Activated CD4-positive, CD25-positive, alpha-beta regulatory T cell treated with anti-CD3 and anti-CD28 coated beads, Interleukin-2, amount 50 U/mL, for 72 hours (primary cell): ENCODE results near the gene PARD3.
"Not testable (repeated sequence)": the region's sequence is repeated elsewhere in the genome, so short reads cannot be mapped to it uniquely, and the experiment has no call there.

Source experiments
- DNase-seq: peaks from one replicate; pipeline ENCODE4 v3.0.0; 2021

Gene PARD3

GRCh38 chr10:34795334-34795733 is 19.8 kb downstream of the PARD3 start:
- no peak for DNase-seq

GRCh38 chr10:34794835-34795234 is 20.3 kb downstream of the PARD3 start:
- no peak for DNase-seq

DNA sequence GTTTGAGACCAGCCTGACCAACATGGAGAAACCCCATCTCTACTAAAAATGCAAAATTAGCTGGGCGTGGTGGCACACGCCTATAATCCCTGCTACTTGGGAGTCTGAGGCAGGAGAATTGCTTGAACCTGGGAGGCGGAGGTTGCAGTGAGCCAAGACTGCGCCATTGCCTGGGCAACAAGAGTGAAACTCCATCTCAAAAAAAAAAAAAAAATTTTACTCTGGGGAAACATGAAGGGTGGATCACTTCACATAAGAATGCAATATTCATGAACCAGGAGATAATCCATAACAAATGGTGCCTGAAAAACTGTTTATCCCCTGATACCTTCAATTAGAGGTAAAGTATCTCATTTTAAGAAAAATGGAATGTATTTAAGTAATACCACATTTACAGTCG is 21.5 kb downstream of the PARD3 start:
- not testable (repeated sequence) for DNase-seq

GRCh38 chr10:34792881-34793280 is 22.2 kb downstream of the PARD3 start:
- DNase-seq: no peak

DNA sequence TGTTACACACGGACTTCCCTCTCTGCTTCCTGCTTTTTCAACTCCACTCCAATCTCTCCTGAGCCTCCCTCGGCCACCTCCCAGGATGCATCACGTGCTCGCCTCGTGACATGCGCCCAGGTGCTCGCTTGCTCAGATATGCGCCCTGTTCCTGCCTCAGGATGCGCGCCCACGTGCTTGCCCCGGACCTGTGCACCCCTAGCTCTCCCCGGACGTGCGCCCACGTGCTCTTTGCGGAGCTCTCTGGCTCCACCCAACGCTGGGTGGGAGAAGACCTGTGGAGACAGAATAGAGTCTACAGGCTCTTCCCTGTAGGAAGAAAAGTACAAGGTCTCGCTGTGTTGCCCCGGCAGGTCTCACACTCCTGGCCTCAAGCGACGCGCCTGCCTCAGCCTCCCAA is 23.1 kb downstream of the PARD3 start:
- no peak for DNase-seq

DNA sequence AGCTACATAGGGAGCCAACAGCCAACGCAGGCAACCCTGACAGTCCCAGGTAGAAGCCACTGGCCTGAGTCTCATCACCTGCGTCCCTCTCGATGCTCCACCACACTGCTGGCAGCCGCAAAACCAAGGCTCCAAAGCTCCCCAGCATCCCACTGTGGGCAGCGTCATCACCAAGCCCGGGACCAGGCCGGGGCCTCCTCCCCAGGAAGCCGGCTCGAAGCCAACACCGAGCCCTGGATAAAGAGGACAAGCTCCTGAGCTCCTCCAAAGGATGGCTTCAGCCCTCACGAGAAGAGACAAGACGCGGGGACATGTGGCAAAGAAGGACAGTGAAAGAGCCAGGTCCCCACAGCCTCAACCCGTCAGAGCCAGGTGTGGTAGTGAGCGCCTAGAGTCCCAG is 23.9 kb downstream of the PARD3 start:
- DNase-seq: no peak

DNA sequence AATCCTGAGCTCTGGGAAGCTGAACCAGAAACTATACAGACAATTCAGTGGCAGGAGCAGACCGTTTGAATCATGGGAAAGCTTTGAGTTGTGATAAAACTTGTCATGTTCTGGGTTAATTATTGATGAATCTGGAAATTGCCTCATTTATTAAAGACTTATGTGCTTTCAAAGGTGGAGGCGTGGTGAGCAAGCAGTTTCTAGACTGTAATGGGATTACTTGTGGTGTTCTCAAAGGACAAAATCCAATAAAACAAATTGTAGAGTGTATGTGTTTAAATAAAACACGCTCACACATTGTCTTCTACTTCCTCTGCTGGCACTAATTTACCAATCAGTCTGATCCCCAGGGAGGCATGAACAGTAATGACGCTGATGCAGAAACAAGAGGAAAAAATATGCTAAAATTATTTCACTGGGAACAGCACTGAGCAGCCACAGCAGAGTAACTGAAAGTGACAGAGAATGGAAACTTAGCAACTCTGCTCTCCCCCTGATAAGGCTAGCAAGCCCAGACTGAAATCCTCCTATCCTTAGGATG is 25.1 kb downstream of the PARD3 start:
- no peak for DNase-seq

DNA sequence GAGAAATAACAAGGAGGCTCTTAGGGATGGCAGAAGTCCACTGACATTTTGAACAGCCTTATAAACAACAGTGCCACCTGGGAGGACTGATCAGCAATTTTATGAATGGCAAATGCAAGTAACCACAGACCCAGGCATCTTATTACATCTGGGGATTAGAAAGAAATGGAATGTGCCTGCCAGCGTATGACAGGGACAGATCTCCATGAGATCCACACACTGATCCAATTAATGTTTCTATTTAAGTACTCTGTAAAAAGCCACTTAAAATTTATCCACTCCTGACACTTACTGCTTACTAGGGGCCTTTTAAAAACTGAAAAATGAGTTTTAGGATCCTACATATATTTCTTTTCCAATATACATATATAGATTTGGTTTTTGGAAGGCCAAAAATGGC is 28.6 kb downstream of the PARD3 start:
- no peak for DNase-seq

DNA sequence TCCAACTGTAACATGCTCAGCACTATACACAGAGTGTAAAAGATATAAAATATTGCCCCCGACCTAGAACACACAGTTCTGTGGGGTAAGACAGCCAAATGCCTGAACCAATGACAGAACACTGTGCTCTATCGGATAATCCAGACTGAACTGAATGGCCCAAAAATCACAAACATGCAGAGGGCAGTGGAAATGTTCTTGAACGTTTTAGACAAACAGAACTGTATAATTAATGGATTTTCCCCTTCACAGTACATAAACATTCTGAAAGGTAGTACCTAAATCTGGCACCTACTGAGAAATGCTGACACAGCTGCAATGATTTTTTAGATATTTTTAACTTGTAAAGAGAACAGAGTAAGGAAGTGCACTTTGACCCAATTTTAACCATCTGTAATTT is 33.4 kb downstream of the PARD3 start:
- DNase-seq: no peak

- DNase-seq: no peak
Measured at GRCh38 chr10:34780818-34781380, 34.2 kb downstream of the PARD3 start.

DNA sequence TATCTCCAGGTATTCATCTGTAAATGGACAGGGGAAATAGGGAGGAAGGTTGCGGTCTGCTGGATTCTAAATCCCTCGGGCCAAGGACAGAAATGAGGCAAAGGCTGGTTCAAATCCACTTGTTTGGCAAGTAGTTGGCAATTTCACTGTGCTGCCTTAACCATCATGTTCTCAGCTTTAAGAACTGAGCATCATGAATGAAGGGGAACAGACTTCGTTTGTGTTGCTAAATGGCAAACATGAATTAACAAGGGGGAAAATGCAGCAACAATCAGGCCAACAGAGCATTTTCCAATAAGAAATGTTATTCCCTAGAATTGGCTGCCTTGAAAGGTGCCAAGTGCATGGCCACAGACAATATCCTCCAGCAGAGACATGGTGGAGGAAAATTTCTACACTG is 36.9 kb downstream of the PARD3 start:
- DNase-seq: no peak

GRCh38 chr10:34776090-34776690 is 38.9 kb downstream of the PARD3 start:
- no peak for DNase-seq

DNA sequence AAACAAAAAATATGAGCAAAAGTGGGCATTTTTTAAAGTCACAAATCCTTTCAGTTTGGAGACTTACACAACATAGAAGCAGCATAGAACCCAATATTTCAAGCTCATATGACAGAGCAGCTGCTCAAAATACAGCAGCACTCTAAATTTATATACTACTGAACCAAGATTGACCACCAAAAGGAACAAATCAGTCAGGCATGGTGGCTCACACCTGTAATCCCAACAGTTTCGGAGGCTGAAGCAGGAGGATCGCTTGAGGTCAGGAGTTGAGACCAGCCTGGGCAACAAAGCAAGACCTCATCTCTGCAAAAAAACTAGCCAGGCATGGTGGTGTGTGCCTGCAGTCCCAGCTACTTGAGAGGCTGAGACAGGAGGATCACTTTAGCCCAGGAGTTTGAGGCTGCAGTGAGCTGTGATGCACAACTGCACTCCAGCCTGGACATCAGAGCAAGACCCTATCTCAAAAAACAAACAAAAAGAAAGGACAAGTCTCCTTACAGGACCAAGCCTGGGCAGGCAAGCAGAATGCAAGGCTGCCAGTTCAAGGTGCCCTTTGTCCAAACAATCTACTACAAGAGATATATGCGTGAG is 40.0 kb downstream of the PARD3 start:
- DNase-seq: no peak

DNA sequence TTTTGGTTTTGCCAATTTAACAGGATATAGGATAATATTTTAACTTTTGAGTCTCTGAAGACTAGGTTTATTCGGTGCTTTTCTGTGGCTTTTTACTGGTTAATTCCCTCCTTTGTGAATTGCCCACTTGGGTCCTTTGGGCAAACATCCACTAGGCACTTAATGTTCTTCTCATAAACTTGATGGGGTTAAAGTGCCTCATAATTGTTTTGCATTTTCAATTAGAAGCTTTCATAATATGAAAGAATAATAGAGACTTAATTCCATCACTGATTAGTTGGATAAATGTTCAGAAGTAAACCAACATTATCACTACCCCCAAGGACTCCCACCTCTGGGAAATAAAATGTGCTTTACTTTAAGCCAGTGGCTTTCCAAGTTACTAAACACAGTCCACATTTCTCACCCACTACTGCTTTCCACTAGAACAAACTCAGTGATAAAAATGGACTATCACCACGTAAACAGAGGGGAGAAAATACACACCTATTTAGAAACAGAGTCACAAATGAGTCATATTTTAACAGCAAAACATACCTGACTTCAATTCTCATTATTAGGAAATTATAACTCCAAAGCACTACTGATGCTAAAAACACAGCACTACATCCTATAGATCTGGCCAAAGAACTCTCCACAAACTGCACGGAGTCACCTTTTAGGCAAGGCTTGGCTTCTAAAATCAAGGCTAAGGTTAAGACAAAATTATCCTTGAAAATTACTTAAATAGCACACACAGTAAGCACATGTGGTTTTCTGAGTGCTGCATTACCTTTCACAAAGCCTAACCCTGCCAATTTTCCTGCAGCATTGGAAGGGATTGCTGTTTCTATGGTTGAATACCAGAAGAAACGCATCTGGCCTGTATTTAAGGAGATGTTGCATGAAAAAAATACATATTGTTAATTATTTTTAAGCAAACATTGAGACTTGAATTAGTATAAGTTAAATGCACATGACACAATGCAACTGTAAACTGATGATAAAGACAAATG is 41.2 kb downstream of the PARD3 start:
- DNase-seq: no peak

GRCh38 chr10:34771525-34771924 is 43.6 kb downstream of the PARD3 start:
- DNase-seq: no peak

DNA sequence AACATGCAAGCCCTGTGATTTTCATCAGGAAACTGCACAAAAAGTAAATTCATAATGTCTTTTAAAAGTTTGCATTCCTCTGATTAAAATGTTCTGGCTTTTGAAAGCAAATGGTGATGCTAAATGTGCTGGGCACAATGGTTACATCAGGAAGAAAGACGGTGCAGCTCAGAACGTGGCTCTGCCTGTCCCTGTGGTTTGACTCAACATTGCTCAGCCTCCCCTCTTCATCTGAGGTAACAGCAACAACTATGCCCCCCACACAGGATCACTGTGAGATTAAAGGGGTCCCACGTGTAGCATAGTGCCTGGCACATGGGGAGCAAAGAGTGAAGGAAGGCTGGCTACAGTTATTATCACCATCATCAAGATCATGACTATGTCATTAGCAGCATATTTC is 44.0 kb downstream of the PARD3 start:
- DNase-seq: no peak

DNA sequence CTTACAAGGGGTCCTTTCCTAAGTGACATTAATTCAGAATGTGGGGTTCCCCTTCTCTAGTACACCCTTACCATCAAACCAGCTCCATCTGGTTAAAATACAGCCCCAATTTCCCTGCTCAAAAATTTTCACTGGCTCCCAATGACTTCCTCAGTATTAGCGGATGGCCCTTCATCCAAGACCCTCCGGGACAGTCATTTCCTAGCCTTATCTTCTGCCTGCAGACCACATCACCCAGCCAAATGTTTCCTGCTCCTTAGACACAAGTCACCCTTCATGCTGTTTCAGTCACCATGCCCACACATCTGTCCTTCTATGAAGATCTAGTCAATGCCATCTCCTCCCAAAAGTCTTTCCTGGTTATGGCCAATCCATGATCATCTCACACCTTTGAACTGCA is 45.2 kb downstream of the PARD3 start:
- no peak for DNase-seq

DNA sequence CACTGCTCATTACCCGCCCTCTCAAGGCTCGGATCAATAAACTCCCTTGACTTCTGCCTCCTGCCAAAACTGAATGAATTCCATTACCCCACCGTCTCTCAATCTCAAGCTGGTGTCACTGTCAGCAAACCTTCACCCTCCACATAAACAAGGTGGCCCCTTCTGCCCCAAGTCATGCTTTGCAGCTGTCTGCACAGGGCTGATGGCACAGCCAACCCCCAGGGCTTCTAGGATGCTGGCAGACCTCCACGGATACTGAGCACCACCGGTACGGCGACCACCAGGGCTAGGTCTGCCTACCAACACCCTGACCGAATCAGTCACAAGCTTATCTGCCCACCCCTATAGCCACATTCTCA is 46.1 kb downstream of the PARD3 start:
- DNase-seq: no peak

DNA sequence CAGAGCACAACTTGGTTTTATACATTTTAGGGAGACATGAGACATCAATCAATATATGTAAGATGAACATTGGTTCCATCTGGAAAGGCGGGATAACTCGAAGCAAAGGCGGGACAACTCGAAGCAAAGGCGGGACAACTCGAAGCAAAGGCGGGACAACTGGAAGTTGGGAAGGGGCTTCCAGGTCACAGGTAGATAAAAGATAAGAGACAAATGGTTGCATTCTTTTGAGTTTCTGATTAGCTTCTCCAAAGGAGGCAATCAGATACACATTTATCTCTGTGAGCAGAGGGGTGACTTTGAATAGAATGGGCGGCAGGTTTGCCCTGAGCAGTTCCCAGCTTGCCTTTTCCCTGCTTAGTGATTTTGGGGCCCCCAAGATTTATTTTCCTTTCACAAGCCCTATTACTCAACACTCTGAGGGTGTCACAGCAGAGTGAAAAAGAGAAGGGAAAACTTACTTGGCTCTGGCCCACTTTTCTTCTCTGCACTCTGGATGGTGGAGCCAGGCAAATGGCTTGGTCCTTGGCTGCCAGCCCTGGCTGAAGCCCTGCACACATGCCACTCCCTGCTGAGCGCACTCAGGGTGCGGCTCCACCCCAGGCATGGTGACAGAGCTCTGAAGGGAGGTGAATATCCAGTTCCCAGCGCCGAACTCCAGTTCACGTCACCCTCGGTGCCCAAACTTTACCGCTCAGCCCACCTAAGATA is 46.7 kb downstream of the PARD3 start:
- DNase-seq: no peak

DNA sequence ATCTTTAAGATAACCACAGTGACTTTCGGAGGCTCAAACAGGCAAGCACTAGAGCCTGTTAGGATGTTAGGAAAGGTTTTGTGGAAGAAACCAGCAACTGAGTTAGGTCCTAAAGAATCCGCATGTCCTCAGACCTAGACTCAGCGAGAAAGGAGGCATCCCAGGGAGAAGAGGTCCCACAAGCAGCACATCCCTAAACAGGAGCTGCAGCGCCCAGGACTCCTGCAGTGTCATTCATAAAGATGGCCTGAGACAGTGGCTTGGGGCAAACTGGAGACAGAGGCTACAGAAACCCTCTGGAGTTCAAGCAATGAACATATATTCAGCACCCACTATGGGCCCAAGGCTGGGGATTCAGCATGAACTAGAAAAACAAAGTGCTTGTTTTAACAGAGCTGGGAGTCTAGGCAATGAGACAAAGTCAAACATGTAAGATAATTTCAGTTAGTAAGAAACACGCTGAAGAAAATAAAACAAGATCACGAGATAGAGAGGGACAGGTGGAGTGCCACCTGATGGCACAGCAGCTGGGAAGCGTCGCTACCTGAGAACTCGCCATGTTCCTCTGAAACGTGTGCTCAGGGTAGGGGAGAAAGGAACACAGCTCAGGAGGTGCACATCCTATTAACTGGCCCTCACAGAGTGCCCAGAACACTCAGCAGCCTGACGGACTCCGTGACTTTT is 48.1 kb downstream of the PARD3 start:
- DNase-seq: no peak

DNA sequence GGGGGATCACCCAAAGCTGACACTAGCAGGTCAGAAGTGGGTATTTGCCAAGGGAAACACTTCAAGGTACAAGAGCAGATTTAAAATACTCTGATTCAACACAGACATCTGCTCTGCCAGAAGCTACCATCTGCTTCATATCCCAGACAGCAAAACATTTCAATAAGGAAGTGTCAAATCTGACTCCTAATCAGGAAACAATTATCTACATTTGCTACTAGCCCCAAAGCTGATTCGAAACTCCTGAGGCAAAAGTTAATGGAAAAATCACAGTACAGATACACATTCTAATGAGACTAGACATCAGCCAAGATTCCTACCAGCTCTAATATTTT is 48.9 kb downstream of the PARD3 start:
- no peak for DNase-seq

GRCh38 chr10:34764472-34764946 is 50.6 kb downstream of the PARD3 start:
- DNase-seq: no peak
